Measurements from ENCODE around the gene IFT81.

DNA sequence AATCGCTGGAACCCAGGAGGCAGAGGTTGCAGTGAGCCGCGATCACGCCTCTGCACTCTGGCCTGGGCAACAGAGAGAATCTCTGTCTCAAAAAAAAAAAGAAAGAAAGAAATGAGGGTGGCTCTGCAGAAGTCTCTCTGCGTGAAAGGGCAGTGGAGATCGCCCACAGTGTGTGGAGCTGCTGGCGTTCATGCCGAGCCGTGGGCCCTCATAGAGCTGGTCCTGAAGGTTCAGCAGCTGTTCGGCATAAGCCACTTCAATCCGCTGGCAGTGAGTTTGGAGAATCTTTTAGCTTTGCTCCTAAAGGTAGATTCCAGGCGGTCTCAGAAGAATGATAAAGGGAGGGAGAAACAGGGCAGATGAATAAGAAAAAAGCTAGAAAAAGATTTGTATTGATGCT is 120.2 kb downstream of the IFT81 start:
- TF ChIP-seq, protein P1, sequence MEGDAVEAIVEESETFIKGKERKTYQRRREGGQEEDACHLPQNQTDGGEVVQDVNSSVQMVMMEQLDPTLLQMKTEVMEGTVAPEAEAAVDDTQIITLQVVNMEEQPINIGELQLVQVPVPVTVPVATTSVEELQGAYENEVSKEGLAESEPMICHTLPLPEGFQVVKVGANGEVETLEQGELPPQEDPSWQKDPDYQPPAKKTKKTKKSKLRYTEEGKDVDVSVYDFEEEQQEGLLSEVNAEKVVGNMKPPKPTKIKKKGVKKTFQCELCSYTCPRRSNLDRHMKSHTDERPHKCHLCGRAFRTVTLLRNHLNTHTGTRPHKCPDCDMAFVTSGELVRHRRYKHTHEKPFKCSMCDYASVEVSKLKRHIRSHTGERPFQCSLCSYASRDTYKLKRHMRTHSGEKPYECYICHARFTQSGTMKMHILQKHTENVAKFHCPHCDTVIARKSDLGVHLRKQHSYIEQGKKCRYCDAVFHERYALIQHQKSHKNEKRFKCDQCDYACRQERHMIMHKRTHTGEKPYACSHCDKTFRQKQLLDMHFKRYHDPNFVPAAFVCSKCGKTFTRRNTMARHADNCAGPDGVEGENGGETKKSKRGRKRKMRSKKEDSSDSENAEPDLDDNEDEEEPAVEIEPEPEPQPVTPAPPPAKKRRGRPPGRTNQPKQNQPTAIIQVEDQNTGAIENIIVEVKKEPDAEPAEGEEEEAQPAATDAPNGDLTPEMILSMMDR (conservative IDR thresholded peaks at IDR 0.05; ENCODE audit: low read depth in 2 of 2) = no peak
- TF ChIP-seq EZH2phosphoT487 (IDR thresholded peaks at IDR 0.05; ENCODE audit: unreplicated experiment) = no peak
- TF ChIP-seq, protein P2, sequence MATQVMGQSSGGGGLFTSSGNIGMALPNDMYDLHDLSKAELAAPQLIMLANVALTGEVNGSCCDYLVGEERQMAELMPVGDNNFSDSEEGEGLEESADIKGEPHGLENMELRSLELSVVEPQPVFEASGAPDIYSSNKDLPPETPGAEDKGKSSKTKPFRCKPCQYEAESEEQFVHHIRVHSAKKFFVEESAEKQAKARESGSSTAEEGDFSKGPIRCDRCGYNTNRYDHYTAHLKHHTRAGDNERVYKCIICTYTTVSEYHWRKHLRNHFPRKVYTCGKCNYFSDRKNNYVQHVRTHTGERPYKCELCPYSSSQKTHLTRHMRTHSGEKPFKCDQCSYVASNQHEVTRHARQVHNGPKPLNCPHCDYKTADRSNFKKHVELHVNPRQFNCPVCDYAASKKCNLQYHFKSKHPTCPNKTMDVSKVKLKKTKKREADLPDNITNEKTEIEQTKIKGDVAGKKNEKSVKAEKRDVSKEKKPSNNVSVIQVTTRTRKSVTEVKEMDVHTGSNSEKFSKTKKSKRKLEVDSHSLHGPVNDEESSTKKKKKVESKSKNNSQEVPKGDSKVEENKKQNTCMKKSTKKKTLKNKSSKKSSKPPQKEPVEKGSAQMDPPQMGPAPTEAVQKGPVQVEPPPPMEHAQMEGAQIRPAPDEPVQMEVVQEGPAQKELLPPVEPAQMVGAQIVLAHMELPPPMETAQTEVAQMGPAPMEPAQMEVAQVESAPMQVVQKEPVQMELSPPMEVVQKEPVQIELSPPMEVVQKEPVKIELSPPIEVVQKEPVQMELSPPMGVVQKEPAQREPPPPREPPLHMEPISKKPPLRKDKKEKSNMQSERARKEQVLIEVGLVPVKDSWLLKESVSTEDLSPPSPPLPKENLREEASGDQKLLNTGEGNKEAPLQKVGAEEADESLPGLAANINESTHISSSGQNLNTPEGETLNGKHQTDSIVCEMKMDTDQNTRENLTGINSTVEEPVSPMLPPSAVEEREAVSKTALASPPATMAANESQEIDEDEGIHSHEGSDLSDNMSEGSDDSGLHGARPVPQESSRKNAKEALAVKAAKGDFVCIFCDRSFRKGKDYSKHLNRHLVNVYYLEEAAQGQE (IDR thresholded peaks at IDR 0.05; ENCODE audit: unreplicated experiment) = no peak
- TF ChIP-seq POLR2AphosphoS5 (IDR thresholded peaks at IDR 0.05; ENCODE audit: low read depth) = no peak
- TF ChIP-seq EZH2 (IDR thresholded peaks at IDR 0.05; ENCODE audit: low read depth, unreplicated experiment) = no peak
- no peak for TF ChIP-seq JUNB (IDR thresholded peaks at IDR 0.05; ENCODE audit: unreplicated experiment)
- TF ChIP-seq CREB1 (CRISPR knock-in tag; IDR thresholded peaks at IDR 0.05; ENCODE audit: low read depth) = no peak
- TF ChIP-seq NANOG (IDR thresholded peaks at IDR 0.05; ENCODE audit: borderline replicate concordance) = no peak

Data from GM23338 (cell line).